Measurements from ENCODE around the gene C1QTNF8.

Gene C1QTNF8

GRCh38 chr16:1082952-1083675 lies 12.9 kb downstream of the C1QTNF8 start:
- Histone ChIP-seq H3K9me3 (no peaks in the 10 kb centered on the region), H3K27me3 (peaks cover 43% of the 10 kb centered on the region), H3K27ac (no peak overlapping the region), H3K4me1 (ENCODE audit: control insufficient read depth in 1 of 2, insufficient read depth in 1 of 2, low read depth in 1 of 2, low read length in 1 of 2) (no peaks in the 10 kb centered on the region), H3K36me3 (no peaks in the 10 kb centered on the region), H3K4me3 (ENCODE audit: low read depth in 1 of 2, low read length in 1 of 2) (no peak overlapping the region)
- no peak for TF ChIP-seq CTCF (IDR thresholded peaks at IDR 0.05)

GRCh38 chr16:1082266-1082951 lies 13.6 kb downstream of the C1QTNF8 start:
- no peaks in the 10 kb centered on the region for H3K9me3 ChIP-seq
- H3K4me3 ChIP-seq (ENCODE audit: low read depth in 1 of 2, low read length in 1 of 2): no peak overlapping the region
- H3K36me3 ChIP-seq: no peaks in the 10 kb centered on the region
- H3K27ac ChIP-seq: no peak overlapping the region
- H3K4me1 ChIP-seq (ENCODE audit: control insufficient read depth in 1 of 2, insufficient read depth in 1 of 2, low read depth in 1 of 2, low read length in 1 of 2): no peaks in the 10 kb centered on the region
- TF ChIP-seq CTCF (IDR thresholded peaks at IDR 0.05): no peak
- H3K27me3 ChIP-seq: peaks cover 48% of the 10 kb centered on the region

GRCh38 chr16:1081734-1082265 lies 14.2 kb downstream of the C1QTNF8 start:
- no peak for TF ChIP-seq CTCF (IDR thresholded peaks at IDR 0.05)
- Histone ChIP-seq H3K4me3 (ENCODE audit: low read depth in 1 of 2, low read length in 1 of 2) (no peak overlapping the region), H3K4me1 (ENCODE audit: control insufficient read depth in 1 of 2, insufficient read depth in 1 of 2, low read depth in 1 of 2, low read length in 1 of 2) (no peaks in the 10 kb centered on the region), H3K27ac (no peak overlapping the region), H3K36me3 (no peaks in the 10 kb centered on the region), H3K27me3 (peaks cover 54% of the 10 kb centered on the region), H3K9me3 (no peaks in the 10 kb centered on the region)

GRCh38 chr16:1080801-1081733 lies 15.0 kb downstream of the C1QTNF8 start:
- H3K27me3 ChIP-seq: peaks cover 55% of the 10 kb centered on the region

More at GRCh38 chr16:1080801-1081733, 15.0 kb downstream of the C1QTNF8 start:
- no peak for TF ChIP-seq CTCF (IDR thresholded peaks at IDR 0.05)
- Histone ChIP-seq H3K36me3 (no peaks in the 10 kb centered on the region), H3K9me3 (no peaks in the 10 kb centered on the region), H3K27ac (no peak overlapping the region), H3K4me1 (ENCODE audit: control insufficient read depth in 1 of 2, insufficient read depth in 1 of 2, low read depth in 1 of 2, low read length in 1 of 2) (no peaks in the 10 kb centered on the region), H3K4me3 (ENCODE audit: low read depth in 1 of 2, low read length in 1 of 2) (no peak overlapping the region)

Measured in neutrophil (primary cell).